GM18519 (cell line): ENCODE measurements around the gene ACBD4.

Experiments used
- ATAC-seq: cut with Tn5 transposase; IDR thresholded peaks from one replicate; pipeline ENCODE4 v1.9.1; 2021; ENCODE audit warnings: mild to moderate bottlenecking, moderate library complexity; ENCODE audit not compliant: unreplicated experiment, low FRiP score

Gene ACBD4

GRCh38 chr17:45132572-45133463, 2.7 kb upstream of the ACBD4 start:
- ATAC-seq: no peak

GRCh38 chr17:45135978-45136791, 698 bp downstream of the ACBD4 start:
- no peak for ATAC-seq

GRCh38 chr17:45136846-45137560, 1.5 kb downstream of the ACBD4 start:
- no peak for ATAC-seq

GRCh38 chr17:45137561-45138305, 2.2 kb downstream of the ACBD4 start:
- no peak for ATAC-seq

- no peak for ATAC-seq
Measured at GRCh38 chr17:45138911-45139532, 3.5 kb downstream of the ACBD4 start.

- no peak for ATAC-seq
Measured at GRCh38 chr17:45139533-45139920, 4.0 kb downstream of the ACBD4 start.

GRCh38 chr17:45143094-45143670, 7.7 kb downstream of the ACBD4 start:
- ATAC-seq: no peak

- ATAC-seq: no peak
Measured at GRCh38 chr17:45143767-45144198, 8.3 kb downstream of the ACBD4 start.

GRCh38 chr17:45144199-45145034, 8.9 kb downstream of the ACBD4 start:
- ATAC-seq: no peak

- no peak for ATAC-seq
Measured at GRCh38 chr17:45145035-45145389, 9.5 kb downstream of the ACBD4 start.

GRCh38 chr17:45146166-45146565, 10.7 kb downstream of the ACBD4 start:
- ATAC-seq: no peak

- ATAC-seq: no peak
Measured at GRCh38 chr17:45146592-45146889, 11.1 kb downstream of the ACBD4 start.

- no peak for ATAC-seq
Measured at GRCh38 chr17:45146890-45147580, 11.5 kb downstream of the ACBD4 start.

- ATAC-seq: no peak
Measured at GRCh38 chr17:45147581-45148182, 12.2 kb downstream of the ACBD4 start.

GRCh38 chr17:45148183-45149036, 12.9 kb downstream of the ACBD4 start, which contains the start of gene HEXIM1:
Gene HEXIM1 (plus strand): TSS chr17:45148475. CDS start chr17:45149191, 716 bp downstream.
- peak; percentile 46 for ATAC-seq

- ATAC-seq: no peak
Measured at GRCh38 chr17:45149037-45149668, 13.7 kb downstream of the ACBD4 start.
